ENCODE data around the gene DNAJC24. TPM values are rescaled to one million over a fixed set of nuclear protein-coding genes. Genes with fewer than 3 reads are reported as not detected.

DNAJC24 gene
- total RNA-seq, 1 donor, result 23.9 TPM

- no peak overlapping the region for H3K4me3 ChIP-seq (ENCODE audit: insufficient read depth, low read length)
- no peaks in the 10 kb centered on the region for H3K27me3 ChIP-seq (ENCODE audit: insufficient read depth, low read length)
- no peak overlapping the region for H2AFZ ChIP-seq (ENCODE audit: low read length)
- no peak for DNase-seq (ENCODE audit: insufficient read length, low spot score, missing footprints)
- H3K27ac ChIP-seq (ENCODE audit: low read depth, low read length), result no peak overlapping the region
- H3K9me3 ChIP-seq (ENCODE audit: low read depth, low read length), result no peaks in the 10 kb centered on the region
- H3K4me1 ChIP-seq (ENCODE audit: insufficient read depth, low read length), result no peaks in the 10 kb centered on the region
- H4K20me1 ChIP-seq (ENCODE audit: insufficient read depth, low read length), result no peaks in the 10 kb centered on the region
- H3K4me2 ChIP-seq (ENCODE audit: insufficient read depth, low read length), result no peak overlapping the region
- no peaks in the 10 kb centered on the region for H3K36me3 ChIP-seq (ENCODE audit: insufficient read depth, low read length)
- no peak for TF ChIP-seq CTCF (IDR thresholded peaks at IDR 0.05; ENCODE audit: extremely low read depth, low read depth, low read length)
- H3K79me2 ChIP-seq (ENCODE audit: insufficient read depth, low read length), result no peaks in the 10 kb centered on the region
These were observed 53.0 kb downstream of the DNAJC24 start for GRCh38 chr11:31422703-31423102.

GRCh38 chr11:31424652-31425051, 55.0 kb downstream of the DNAJC24 start:
- Histone ChIP-seq H3K4me1 (ENCODE audit: insufficient read depth, low read length) (no peaks in the 10 kb centered on the region), H3K4me3 (ENCODE audit: insufficient read depth, low read length) (no peak overlapping the region), H3K4me2 (ENCODE audit: insufficient read depth, low read length) (no peak overlapping the region), H2AFZ (ENCODE audit: low read length) (no peak overlapping the region), H3K27me3 (ENCODE audit: insufficient read depth, low read length) (no peaks in the 10 kb centered on the region), H3K36me3 (ENCODE audit: insufficient read depth, low read length) (peaks cover 5% of the 10 kb centered on the region), H3K9me3 (ENCODE audit: low read depth, low read length) (no peaks in the 10 kb centered on the region), H3K79me2 (ENCODE audit: insufficient read depth, low read length) (no peaks in the 10 kb centered on the region), H3K27ac (ENCODE audit: low read depth, low read length) (no peak overlapping the region), H4K20me1 (ENCODE audit: insufficient read depth, low read length) (no peaks in the 10 kb centered on the region)
- no peak for DNase-seq (ENCODE audit: insufficient read length, low spot score, missing footprints)
- TF ChIP-seq CTCF (IDR thresholded peaks at IDR 0.05; ENCODE audit: extremely low read depth, low read depth, low read length), result no peak

GRCh38 chr11:31433851-31434250, 64.2 kb downstream of the DNAJC24 start:
- Histone ChIP-seq H3K4me1 (ENCODE audit: insufficient read depth, low read length) (peaks cover 16% of the 10 kb centered on the region), H2AFZ (ENCODE audit: low read length) (no peak overlapping the region), H4K20me1 (ENCODE audit: insufficient read depth, low read length) (no peaks in the 10 kb centered on the region), H3K4me2 (ENCODE audit: insufficient read depth, low read length) (no peak overlapping the region), H3K4me3 (ENCODE audit: insufficient read depth, low read length) (no peak overlapping the region), H3K9me3 (ENCODE audit: low read depth, low read length) (no peaks in the 10 kb centered on the region), H3K27me3 (ENCODE audit: insufficient read depth, low read length) (no peaks in the 10 kb centered on the region), H3K36me3 (ENCODE audit: insufficient read depth, low read length) (peaks cover 10% of the 10 kb centered on the region), H3K27ac (ENCODE audit: low read depth, low read length) (no peak overlapping the region), H3K79me2 (ENCODE audit: insufficient read depth, low read length) (no peaks in the 10 kb centered on the region)
- TF ChIP-seq CTCF (IDR thresholded peaks at IDR 0.05; ENCODE audit: extremely low read depth, low read depth, low read length), result no peak
- no peak for DNase-seq (ENCODE audit: insufficient read length, low spot score, missing footprints)

GRCh38 chr11:31437742-31438435, 68.2 kb downstream of the DNAJC24 start:
- Histone ChIP-seq H3K27ac (ENCODE audit: low read depth, low read length) (peak overlapping the region; percentile 46), H4K20me1 (ENCODE audit: insufficient read depth, low read length) (no peaks in the 10 kb centered on the region), H3K79me2 (ENCODE audit: insufficient read depth, low read length) (no peaks in the 10 kb centered on the region), H3K4me2 (ENCODE audit: insufficient read depth, low read length) (peak overlapping the region; percentile 48), H3K4me3 (ENCODE audit: insufficient read depth, low read length) (no peak overlapping the region), H3K4me1 (ENCODE audit: insufficient read depth, low read length) (peaks cover 16% of the 10 kb centered on the region), H3K27me3 (ENCODE audit: insufficient read depth, low read length) (no peaks in the 10 kb centered on the region), H3K36me3 (ENCODE audit: insufficient read depth, low read length) (no peaks in the 10 kb centered on the region), H2AFZ (ENCODE audit: low read length) (no peak overlapping the region), H3K9me3 (ENCODE audit: low read depth, low read length) (no peaks in the 10 kb centered on the region)
- TF ChIP-seq CTCF (IDR thresholded peaks at IDR 0.05; ENCODE audit: extremely low read depth, low read depth, low read length), result no peak
- peak; percentile 45 for DNase-seq (ENCODE audit: insufficient read length, low spot score, missing footprints)
